AG04450 (cell line): ENCODE measurements around the gene MAP1LC3B. TPM values are rescaled to one million over a fixed set of nuclear protein-coding genes. Genes with fewer than 3 reads are reported as not detected.
A peak's percentile ranks its signal among the peaks of the same experiment; 100 is the strongest.

Experiments
- CTCF ChIA-PET: fragments of 300-600, 350-600 bp; formaldehyde crosslinking; extraction: SDS; loops from one replicate; lab custom pipeline; 2022; ENCODE audit warnings: antibody characterized with exemption, inconsistent platforms; lab: Charles Lee
- POLR2A ChIA-PET: fragments of 350-600 bp; formaldehyde crosslinking; extraction: SDS; loops from one replicate; lab custom pipeline; 2021; ENCODE audit warnings: antibody characterized with exemption, inconsistent platforms; lab: Yijun Ruan, JAX
- DNase-seq: peaks from one replicate; pipeline ENCODE4 v3.0.0-alpha.2; 2011; ENCODE audit warnings: low read depth, low spot score
- H3K27ac ChIP-seq: one replicate; pipeline ENCODE4 v1.5.1; 2012; ENCODE audit warnings: low read depth, low read length, control low read depth
- H3K27me3 ChIP-seq: one replicate; pipeline ENCODE4 v1.6.0; 2012; ENCODE audit warnings: low read length; ENCODE audit not compliant: control insufficient read depth, insufficient read depth
- H3K4me3 ChIP-seq: 2 replicates; pipeline ENCODE4 v1.5.1; 2011; ENCODE audit warnings: mild to moderate bottlenecking, low read depth, low read length, control low read depth
- H3K9me3 ChIP-seq: 2 replicates; pipeline ENCODE4 v1.5.1; 2012; ENCODE audit warnings: low read length; ENCODE audit not compliant: control insufficient read depth, insufficient read depth
- CTCF ChIP-seq: IDR thresholded peaks from 2 replicates; pipeline ENCODE4 v1.5.1; 2011; ENCODE audit warnings: low read depth, low read length, control low read depth, inconsistent platforms
- polyA plus RNA-seq: library from polyadenylated mRNA; depleted of rRNA; stranded (reverse); fragments of >200 nt; gene quantifications from 2 replicates; pipeline ENCODE4 v1.2.3, GENCODE V29; 2011

MAP1LC3B gene
- polyA plus RNA-seq, 1 experiment: 70.1 TPM

GRCh38 chr16:87437327-87437726 lies 45.2 kb downstream of the MAP1LC3B start:
- ChIA-PET POLR2A (no interaction called here), CTCF (interaction anchor here (0.6 kb wide), 1 partner anchor 21 kb away, joined by 3 read pairs; no protein-coding TSS in a partner anchor)
- no peak for TF ChIP-seq CTCF
- DNase-seq: no peak
- Histone ChIP-seq H3K4me3 (no peak overlapping the region), H3K27ac (peak overlapping the region; percentile 11), H3K9me3 (peaks cover 5% of the 10 kb centered on the region; the same call in 1 of the 2 replicates), H3K27me3 (no peaks in the 10 kb centered on the region)

DNA sequence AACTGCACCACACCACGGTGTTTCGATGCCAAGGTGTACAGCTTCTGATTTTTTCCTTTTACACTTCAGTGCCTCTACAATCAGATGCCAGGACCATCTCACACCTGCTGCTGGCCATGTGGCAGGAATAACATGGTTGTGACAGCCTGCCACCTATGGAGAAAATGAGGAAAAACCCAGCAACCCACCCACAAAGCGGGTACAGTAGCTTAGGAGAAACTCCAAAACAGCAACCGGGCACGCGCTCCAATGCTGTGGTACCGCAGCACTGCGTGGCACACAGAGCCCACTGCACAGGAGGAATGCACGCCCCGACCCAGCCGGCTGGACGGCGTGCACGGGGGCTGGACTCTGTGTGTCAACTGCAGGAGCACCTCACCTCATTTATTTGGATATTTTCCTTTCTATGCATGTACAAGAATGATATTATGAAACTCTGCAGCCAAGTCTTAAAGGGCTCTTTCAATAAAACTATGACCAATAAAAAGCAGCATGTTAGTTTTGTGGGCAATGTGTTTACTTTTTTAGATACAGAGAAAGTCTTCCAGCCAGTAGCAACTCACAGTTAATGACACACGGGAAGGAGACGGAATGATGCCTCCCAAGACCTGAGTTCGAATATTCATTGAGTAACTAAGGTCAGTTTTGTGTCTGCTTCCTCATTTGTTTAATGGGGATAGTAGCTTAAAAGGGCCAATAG lies 45.9 kb downstream of the MAP1LC3B start:
- Histone ChIP-seq H3K27ac (peak overlapping the region; percentile 31), H3K27me3 (no peaks in the 10 kb centered on the region), H3K9me3 (peaks cover 5% of the 10 kb centered on the region; the same call in 1 of the 2 replicates), H3K4me3 (no peak overlapping the region)
- no peak for DNase-seq
- POLR2A ChIA-PET: no interaction called here
- no peak for TF ChIP-seq CTCF
- CTCF ChIA-PET: interaction anchor here (1.0 kb wide), 1 partner anchor 22 kb away, joined by 3 read pairs; no protein-coding TSS in a partner anchor

DNA sequence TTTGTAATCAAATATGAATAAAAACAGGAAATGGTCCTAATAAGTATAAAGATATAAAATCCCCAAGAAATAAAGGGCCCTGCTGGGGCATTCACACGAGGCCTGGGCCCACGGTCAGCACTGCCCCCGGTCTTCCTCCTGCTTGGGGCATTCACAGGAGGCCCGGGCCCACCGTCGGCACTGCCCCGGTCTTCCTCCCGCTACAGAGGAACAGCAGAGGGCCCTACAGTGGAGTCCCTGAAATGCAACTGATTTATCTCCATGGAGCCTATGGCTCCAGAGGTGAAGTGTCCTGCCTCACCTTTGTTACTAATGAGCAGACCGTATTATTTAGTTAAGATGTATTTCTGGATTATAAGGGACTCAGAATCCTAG lies 46.5 kb downstream of the MAP1LC3B start:
- H3K9me3 ChIP-seq: peaks cover 5% of the 10 kb centered on the region; the same call in 1 of the 2 replicates
- TF ChIP-seq CTCF: no peak
- H3K4me3 ChIP-seq: no peak overlapping the region
- POLR2A ChIA-PET: no interaction called here
- H3K27me3 ChIP-seq: no peaks in the 10 kb centered on the region
- CTCF ChIA-PET: interaction anchor here (1.0 kb wide), 1 partner anchor 22 kb away, joined by 3 read pairs; no protein-coding TSS in a partner anchor
- no peak overlapping the region for H3K27ac ChIP-seq
- no peak for DNase-seq

DNA sequence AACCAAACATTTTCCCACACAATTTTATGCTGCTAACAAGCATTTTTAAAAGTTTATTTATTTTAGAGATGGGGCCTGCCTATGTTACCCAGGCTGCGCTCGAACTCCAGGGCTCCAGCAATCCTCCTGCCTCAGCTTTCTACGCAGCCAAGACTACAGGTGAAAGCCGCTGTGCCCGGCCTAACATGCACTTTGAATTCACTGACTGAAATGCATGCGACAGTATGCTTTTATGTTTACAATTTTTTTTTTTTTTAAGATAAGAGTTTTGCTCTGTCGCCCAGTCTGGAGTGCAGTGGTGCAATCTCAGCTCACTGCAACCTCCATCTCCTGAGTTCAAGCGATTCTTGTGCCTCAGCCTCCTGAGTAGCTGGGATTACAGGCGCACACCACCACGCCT lies 47.8 kb downstream of the MAP1LC3B start:
- ChIA-PET POLR2A (no interaction called here), CTCF (interaction anchor here (0.8 to 0.9 kb wide), 2 partner anchors 11 to 14 kb away, joined by 3 read pairs; no protein-coding TSS in a partner anchor)
- no peak overlapping the region for H3K4me3 ChIP-seq
- no peaks in the 10 kb centered on the region for H3K27me3 ChIP-seq
- TF ChIP-seq CTCF: no peak
- H3K27ac ChIP-seq: no peak overlapping the region
- peaks cover 8% of the 10 kb centered on the region for H3K9me3 ChIP-seq
- DNase-seq: no peak
